Measurements from ENCODE around the gene DTNB.

DNA sequence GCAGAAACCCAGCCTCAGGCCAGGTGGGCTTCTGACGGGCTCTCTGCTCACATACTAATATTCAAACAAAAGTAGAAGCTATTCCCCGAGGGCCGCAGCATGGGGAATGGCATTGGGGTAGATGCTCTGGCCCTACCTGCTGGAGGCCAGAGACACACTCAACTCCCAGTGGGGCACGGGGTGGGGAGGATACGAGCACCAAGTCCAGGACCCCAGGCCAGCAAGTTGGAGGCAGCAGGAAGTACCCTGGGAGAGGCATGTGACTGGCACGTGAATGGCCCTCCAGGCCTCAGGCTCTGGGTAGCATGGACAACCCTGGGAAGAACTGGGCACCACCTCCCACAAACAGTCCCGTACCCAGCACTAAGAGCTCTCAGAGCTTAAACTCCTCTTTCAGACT, 335.5 kb downstream of the DTNB start:
- TF ChIP-seq, protein P1, sequence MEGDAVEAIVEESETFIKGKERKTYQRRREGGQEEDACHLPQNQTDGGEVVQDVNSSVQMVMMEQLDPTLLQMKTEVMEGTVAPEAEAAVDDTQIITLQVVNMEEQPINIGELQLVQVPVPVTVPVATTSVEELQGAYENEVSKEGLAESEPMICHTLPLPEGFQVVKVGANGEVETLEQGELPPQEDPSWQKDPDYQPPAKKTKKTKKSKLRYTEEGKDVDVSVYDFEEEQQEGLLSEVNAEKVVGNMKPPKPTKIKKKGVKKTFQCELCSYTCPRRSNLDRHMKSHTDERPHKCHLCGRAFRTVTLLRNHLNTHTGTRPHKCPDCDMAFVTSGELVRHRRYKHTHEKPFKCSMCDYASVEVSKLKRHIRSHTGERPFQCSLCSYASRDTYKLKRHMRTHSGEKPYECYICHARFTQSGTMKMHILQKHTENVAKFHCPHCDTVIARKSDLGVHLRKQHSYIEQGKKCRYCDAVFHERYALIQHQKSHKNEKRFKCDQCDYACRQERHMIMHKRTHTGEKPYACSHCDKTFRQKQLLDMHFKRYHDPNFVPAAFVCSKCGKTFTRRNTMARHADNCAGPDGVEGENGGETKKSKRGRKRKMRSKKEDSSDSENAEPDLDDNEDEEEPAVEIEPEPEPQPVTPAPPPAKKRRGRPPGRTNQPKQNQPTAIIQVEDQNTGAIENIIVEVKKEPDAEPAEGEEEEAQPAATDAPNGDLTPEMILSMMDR (IDR thresholded peaks at IDR 0.05; ENCODE audit: insufficient read depth, low read length): no peak
- TF ChIP-seq, protein P2, sequence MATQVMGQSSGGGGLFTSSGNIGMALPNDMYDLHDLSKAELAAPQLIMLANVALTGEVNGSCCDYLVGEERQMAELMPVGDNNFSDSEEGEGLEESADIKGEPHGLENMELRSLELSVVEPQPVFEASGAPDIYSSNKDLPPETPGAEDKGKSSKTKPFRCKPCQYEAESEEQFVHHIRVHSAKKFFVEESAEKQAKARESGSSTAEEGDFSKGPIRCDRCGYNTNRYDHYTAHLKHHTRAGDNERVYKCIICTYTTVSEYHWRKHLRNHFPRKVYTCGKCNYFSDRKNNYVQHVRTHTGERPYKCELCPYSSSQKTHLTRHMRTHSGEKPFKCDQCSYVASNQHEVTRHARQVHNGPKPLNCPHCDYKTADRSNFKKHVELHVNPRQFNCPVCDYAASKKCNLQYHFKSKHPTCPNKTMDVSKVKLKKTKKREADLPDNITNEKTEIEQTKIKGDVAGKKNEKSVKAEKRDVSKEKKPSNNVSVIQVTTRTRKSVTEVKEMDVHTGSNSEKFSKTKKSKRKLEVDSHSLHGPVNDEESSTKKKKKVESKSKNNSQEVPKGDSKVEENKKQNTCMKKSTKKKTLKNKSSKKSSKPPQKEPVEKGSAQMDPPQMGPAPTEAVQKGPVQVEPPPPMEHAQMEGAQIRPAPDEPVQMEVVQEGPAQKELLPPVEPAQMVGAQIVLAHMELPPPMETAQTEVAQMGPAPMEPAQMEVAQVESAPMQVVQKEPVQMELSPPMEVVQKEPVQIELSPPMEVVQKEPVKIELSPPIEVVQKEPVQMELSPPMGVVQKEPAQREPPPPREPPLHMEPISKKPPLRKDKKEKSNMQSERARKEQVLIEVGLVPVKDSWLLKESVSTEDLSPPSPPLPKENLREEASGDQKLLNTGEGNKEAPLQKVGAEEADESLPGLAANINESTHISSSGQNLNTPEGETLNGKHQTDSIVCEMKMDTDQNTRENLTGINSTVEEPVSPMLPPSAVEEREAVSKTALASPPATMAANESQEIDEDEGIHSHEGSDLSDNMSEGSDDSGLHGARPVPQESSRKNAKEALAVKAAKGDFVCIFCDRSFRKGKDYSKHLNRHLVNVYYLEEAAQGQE (IDR thresholded peaks at IDR 0.05; ENCODE audit: insufficient replicate concordance, low read depth): no peak
- TF ChIP-seq GABPA (IDR thresholded peaks at IDR 0.05; ENCODE audit: low read depth) (no peak), POLR2AphosphoS5 (IDR thresholded peaks at IDR 0.05; ENCODE audit: low read depth) (no peak), SPI1 (IDR thresholded peaks at IDR 0.05; ENCODE audit: borderline replicate concordance, low read depth) (no peak)
